Lung (tissue), 12 donors: ENCODE measurements around the gene LARGE1. TPM values are rescaled to one million over a fixed set of nuclear protein-coding genes. Genes with fewer than 3 reads are reported as not detected.

Experiments used
- ATAC-seq: fragments of 200-7000 bp; cut with Tn5 transposase; one replicate; pipeline ENCODE4 v1.9.1; 2020; ENCODE audit warnings: moderate number of reproducible peaks; ENCODE audit not compliant: insufficient read depth, low FRiP score
- DNase-seq, 3 donors: peaks; one replicate each; pipeline ENCODE4 v3.0.0-alpha.2; 2013 to 2017
- H3K27ac ChIP-seq, 2 donors: one replicate each; pipeline ENCODE4 v1.5.1; 2013; ENCODE audit warnings: mild to moderate bottlenecking in 2 of 2, moderate library complexity in 2 of 2, control low read depth in 1 of 2, inconsistent platforms in 1 of 2, low read depth in 1 of 2, low read length in 1 of 2
- H3K27me3 ChIP-seq, 3 donors: one replicate each; pipeline ENCODE4 v1.5.1; 2013; ENCODE audit warnings: low read length in 2 of 3; ENCODE audit not compliant: control insufficient read depth in 3 of 3, insufficient read depth in 3 of 3
- H3K36me3 ChIP-seq, 4 donors: one replicate each; pipeline ENCODE4 v1.5.1; 2013; ENCODE audit warnings: low read length in 4 of 4, mild to moderate bottlenecking in 1 of 4, moderate library complexity in 1 of 4; ENCODE audit not compliant: control insufficient read depth in 4 of 4, insufficient read depth in 4 of 4
- H3K4me1 ChIP-seq, 5 donors: one replicate each; pipeline ENCODE4 v1.5.1; 2013; ENCODE audit warnings: low read length in 5 of 5, mild to moderate bottlenecking in 2 of 5, moderate library complexity in 1 of 5; ENCODE audit not compliant: control insufficient read depth in 5 of 5, insufficient read depth in 5 of 5
- H3K4me3 ChIP-seq: one replicate; pipeline ENCODE4 v1.5.1; 2013; ENCODE audit warnings: mild to moderate bottlenecking, control low read depth, moderate library complexity
- H3K9ac ChIP-seq, 2 donors: one replicate each; pipeline ENCODE4 v1.5.1; 2013; ENCODE audit warnings: low read length in 2 of 2, control low read depth in 1 of 2; ENCODE audit not compliant: insufficient read depth in 1 of 2
- H3K9me3 ChIP-seq, 4 donors: one replicate each; pipeline ENCODE4 v1.5.1; 2013; ENCODE audit warnings: low read length in 3 of 4, mild to moderate bottlenecking in 1 of 4, moderate library complexity in 1 of 4; ENCODE audit not compliant: control insufficient read depth in 4 of 4, insufficient read depth in 3 of 4
- CTCF ChIP-seq: IDR thresholded peaks from 2 replicates; pipeline ENCODE4 v1.5.1; 2012; ENCODE audit warnings: mild to moderate bottlenecking; ENCODE audit errors: control extremely low read depth, extremely low read depth
- WGBS, 2 donors: extraction: QIAGEN DNeasy Blood & Tissue Kit; methylation state at CpG; one replicate each; pipeline ENCODE4 v1.1.7; 2013; 5-methylcytosine and 5-hydroxymethylcytosine counted together
- polyA plus RNA-seq, 2 donors: library from polyadenylated mRNA; stranded (reverse); fragments of 200-250 nt; gene quantifications; one replicate each; pipeline ENCODE4 v1.2.1, GENCODE V29; 2013
- total RNA-seq, 2 donors: library from RNA; depleted of rRNA in 1 of 2; stranded (reverse); fragments of >200 nt in 1 of 2; gene quantifications; one replicate each; pipeline ENCODE4 v1.2.1, GENCODE V29; 2014 to 2021
- donor health status: control.
- donor health status: control.
- donor health status: Bipolar disorder and iron deficiency.
- donor health status: healthy.
- donor health status: DM: yes; HTN: yes; CAD: no.

LARGE1 gene
- total and polyA plus RNA-seq, 4 donors: 2.9 to 41.1 (median 15.4) TPM

GRCh38 chr22:33891992-33892391 lies 28.3 kb downstream of the LARGE1 start:
- TF ChIP-seq CTCF: no peak
- no peak for ATAC-seq
- 88% methylated on average over 7 of the region's 7 CpGs for WGBS, 2 donors

GRCh38 chr22:33891455-33891854 lies 28.8 kb downstream of the LARGE1 start:
- TF ChIP-seq CTCF: no peak
- DNase-seq (no peak), ATAC-seq (no peak)
- no peaks in the 10 kb centered on the region for H3K36me3 ChIP-seq
- no peak overlapping the region for H3K27ac ChIP-seq
- H3K9ac ChIP-seq: no peak overlapping the region
- 71 to 80% methylated on average over 5 of the region's 5 CpGs for WGBS, 2 donors
- H3K27me3 ChIP-seq: no peaks in the 10 kb centered on the region
- H3K4me1 ChIP-seq: peaks cover 0 to 36% (median 8%) of the 10 kb centered on the region in 5 donors
- H3K9me3 ChIP-seq: peaks cover 0 to 5% (median 0%) of the 10 kb centered on the region in 4 donors
- no peak overlapping the region for H3K4me3 ChIP-seq

More at GRCh38 chr22:33891992-33892391, 28.3 kb downstream of the LARGE1 start:
- Histone ChIP-seq H3K27me3 (no peaks in the 10 kb centered on the region), H3K36me3 (no peaks in the 10 kb centered on the region), H3K4me3 (no peak overlapping the region), H3K9me3 (peaks cover 0 to 5% (median 0%) of the 10 kb centered on the region in 4 donors), H3K9ac (no peak overlapping the region), H3K4me1 (peaks cover 0 to 40% (median 12%) of the 10 kb centered on the region in 5 donors), H3K27ac (no peak overlapping the region)
- DNase-seq: no peak

- no peak for DNase-seq
Observed at GRCh38 chr22:33889748-33890147, 30.5 kb downstream of the LARGE1 start.

More at GRCh38 chr22:33889748-33890147, 30.5 kb downstream of the LARGE1 start:
- no peaks in the 10 kb centered on the region for H3K36me3 ChIP-seq
- peaks cover 0 to 30% (median 8%) of the 10 kb centered on the region in 5 donors for H3K4me1 ChIP-seq
- H3K9me3 ChIP-seq: peaks cover 0 to 2% (median 0%) of the 10 kb centered on the region in 4 donors
- no peak for ATAC-seq
- TF ChIP-seq CTCF: no peak
- H3K9ac ChIP-seq: no peak overlapping the region
- H3K4me3 ChIP-seq: no peak overlapping the region
- H3K27me3 ChIP-seq: no peaks in the 10 kb centered on the region
- no peak overlapping the region for H3K27ac ChIP-seq
- 70 to 82% methylated on average over 5 of the region's 5 CpGs for WGBS, 2 donors
